BLaER1 (cell line): Measurements from ENCODE around the gene PCBP3.

Experiments used
- H3K27ac ChIP-seq: shearing (Covaris generic); formaldehyde crosslinking; 2 replicates; pipeline ENCODE4 v1.8.1; 2022
- H3K27me3 ChIP-seq: shearing (Covaris generic); formaldehyde crosslinking; 2 replicates; pipeline ENCODE4 v1.8.1; 2022
- H3K36me3 ChIP-seq: shearing (Covaris generic); formaldehyde crosslinking; 2 replicates; pipeline ENCODE4 v1.8.1; 2022
- H3K4me1 ChIP-seq: shearing (Covaris generic); formaldehyde crosslinking; 2 replicates; pipeline ENCODE4 v1.8.1; 2022
- H3K4me2 ChIP-seq: shearing (Covaris generic); formaldehyde crosslinking; 2 replicates; pipeline ENCODE4 v1.8.1; 2022
- H3K4me3 ChIP-seq: shearing (Covaris generic); formaldehyde crosslinking; 2 replicates; pipeline ENCODE4 v1.8.1; 2022
- H3K9ac ChIP-seq: shearing (Covaris generic); formaldehyde crosslinking; 2 replicates; pipeline ENCODE4 v1.8.1; 2022
- H3K9me3 ChIP-seq: shearing (Covaris generic); formaldehyde crosslinking; 2 replicates; pipeline ENCODE4 v1.8.1; 2022
- H4K20me1 ChIP-seq: shearing (Covaris generic); formaldehyde crosslinking; 2 replicates; pipeline ENCODE4 v1.8.1; 2022
- Cebpa-rat ChIP-seq: shearing (Covaris generic); IDR thresholded peaks from 2 replicates; pipeline ENCODE4 v1.8.1; 2022

Gene PCBP3

GRCh38 chr21:45920824-45921600, 277.5 kb downstream of the PCBP3 start:
- Histone ChIP-seq H3K9me3 (peaks cover 17% of the 10 kb centered on the region), H3K36me3 (peaks cover 7% of the 10 kb centered on the region; the same call in 1 of the 2 replicates), H3K4me3 (no peak overlapping the region), H3K9ac (no peak overlapping the region), H4K20me1 (no peaks in the 10 kb centered on the region), H3K27ac (no peak overlapping the region), H3K27me3 (no peaks in the 10 kb centered on the region), H3K4me1 (peaks cover 47% of the 10 kb centered on the region), H3K4me2 (no peak overlapping the region)
- TF ChIP-seq Cebpa-rat = no peak

GRCh38 chr21:45921917-45922316, 278.4 kb downstream of the PCBP3 start:
- TF ChIP-seq Cebpa-rat = no peak
- Histone ChIP-seq H3K27me3 (no peaks in the 10 kb centered on the region), H3K4me3 (no peak overlapping the region), H4K20me1 (no peaks in the 10 kb centered on the region), H3K9me3 (peaks cover 17% of the 10 kb centered on the region), H3K36me3 (peaks cover 7% of the 10 kb centered on the region; the same call in 1 of the 2 replicates), H3K27ac (no peak overlapping the region), H3K4me2 (no peak overlapping the region), H3K9ac (no peak overlapping the region), H3K4me1 (peaks cover 47% of the 10 kb centered on the region)

- Histone ChIP-seq H3K4me1 (peaks cover 45% of the 10 kb centered on the region), H3K4me2 (no peak overlapping the region), H3K27me3 (no peaks in the 10 kb centered on the region), H3K4me3 (no peak overlapping the region), H3K9me3 (peaks cover 17% of the 10 kb centered on the region), H3K9ac (no peak overlapping the region), H4K20me1 (no peaks in the 10 kb centered on the region), H3K27ac (no peak overlapping the region), H3K36me3 (peaks cover 7% of the 10 kb centered on the region; the same call in 1 of the 2 replicates)
- TF ChIP-seq Cebpa-rat = no peak
Measured at GRCh38 chr21:45922648-45923047, 279.1 kb downstream of the PCBP3 start.

DNA sequence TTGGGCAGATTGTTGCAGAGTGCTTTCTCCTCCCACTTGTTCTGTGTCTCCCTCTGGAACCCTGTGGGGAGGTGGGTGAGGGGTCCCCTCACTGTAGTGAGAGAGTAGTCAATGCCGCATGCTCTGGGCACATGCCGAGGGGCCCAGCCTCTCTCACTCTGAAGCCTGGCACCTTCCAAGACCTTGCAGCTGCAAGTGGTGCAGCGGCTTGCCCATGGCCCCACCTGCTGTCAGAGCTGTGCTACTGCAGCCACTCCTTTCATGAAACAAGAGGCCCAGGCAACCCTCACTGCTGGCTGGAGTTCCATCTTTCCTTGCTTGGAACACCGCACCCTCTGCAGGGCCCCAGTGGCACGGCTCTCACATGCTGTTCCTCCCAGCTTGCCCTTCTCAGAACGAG, 279.6 kb downstream of the PCBP3 start:
- H3K4me1 ChIP-seq = peaks cover 45% of the 10 kb centered on the region

GRCh38 chr21:45926281-45926680, 282.8 kb downstream of the PCBP3 start:
- H3K27ac ChIP-seq = peak overlapping the region; percentile 53; the same call in 1 of the 2 replicates
- TF ChIP-seq Cebpa-rat = no peak
- H3K36me3 ChIP-seq = peaks cover 17% of the 10 kb centered on the region; the same call in 1 of the 2 replicates
- peak overlapping the region; percentile 27 for H3K4me2 ChIP-seq
- H3K27me3 ChIP-seq = no peaks in the 10 kb centered on the region; the same call in 1 of the 2 replicates
- H4K20me1 ChIP-seq = no peaks in the 10 kb centered on the region
- no peak overlapping the region for H3K9ac ChIP-seq
- no peak overlapping the region for H3K4me3 ChIP-seq
- peaks cover 17% of the 10 kb centered on the region for H3K9me3 ChIP-seq
- H3K4me1 ChIP-seq = peaks cover 51% of the 10 kb centered on the region

More for the DNA sequence above, 279.6 kb downstream of the PCBP3 start:
- Histone ChIP-seq H3K9me3 (peaks cover 17% of the 10 kb centered on the region), H3K27ac (no peak overlapping the region), H3K9ac (no peak overlapping the region), H4K20me1 (no peaks in the 10 kb centered on the region), H3K4me3 (no peak overlapping the region), H3K27me3 (no peaks in the 10 kb centered on the region), H3K4me2 (no peak overlapping the region), H3K36me3 (peaks cover 7% of the 10 kb centered on the region; the same call in 1 of the 2 replicates)
- no peak for TF ChIP-seq Cebpa-rat

DNA sequence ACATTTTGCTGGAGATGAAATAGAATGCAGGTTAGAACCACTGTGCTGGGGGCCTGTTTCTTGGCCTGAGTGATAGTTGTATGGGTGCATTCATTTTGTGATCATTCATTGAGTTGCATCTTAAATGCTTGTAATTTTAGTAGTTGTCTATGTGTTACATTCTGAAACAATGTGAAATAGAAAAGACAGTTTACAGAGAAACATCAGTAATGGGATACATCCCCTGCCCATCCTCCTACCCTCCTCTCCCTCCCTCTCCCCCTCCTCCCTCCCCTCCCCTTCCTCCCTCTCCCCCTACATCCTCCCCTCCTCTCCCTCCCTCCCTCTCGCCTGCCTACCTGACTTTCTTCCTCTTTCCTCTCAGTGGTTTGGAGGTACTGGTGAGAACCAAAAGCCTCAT, 283.5 kb downstream of the PCBP3 start:
- Histone ChIP-seq H3K27ac (no peak overlapping the region), H3K9ac (no peak overlapping the region), H3K36me3 (peaks cover 16% of the 10 kb centered on the region; the same call in 1 of the 2 replicates), H3K4me3 (no peak overlapping the region), H3K9me3 (peaks cover 17% of the 10 kb centered on the region), H3K27me3 (no peaks in the 10 kb centered on the region; the same call in 1 of the 2 replicates), H3K4me1 (peaks cover 51% of the 10 kb centered on the region), H3K4me2 (0 out of 2 replicates have a peak overlapping the region, but pooled peaks have one; percentile 27), H4K20me1 (no peaks in the 10 kb centered on the region)
- no peak for TF ChIP-seq Cebpa-rat

GRCh38 chr21:45927851-45928850, 284.6 kb downstream of the PCBP3 start:
- Histone ChIP-seq H3K27me3 (no peaks in the 10 kb centered on the region; the same call in 1 of the 2 replicates), H3K4me3 (no peak overlapping the region), H3K4me2 (no peak overlapping the region; the same call in 1 of the 2 replicates), H3K9ac (no peak overlapping the region), H3K4me1 (peaks cover 54% of the 10 kb centered on the region), H3K9me3 (peaks cover 9% of the 10 kb centered on the region), H3K36me3 (peaks cover 16% of the 10 kb centered on the region; the same call in 1 of the 2 replicates), H4K20me1 (no peaks in the 10 kb centered on the region), H3K27ac (peak overlapping the region; percentile 40; the same call in 1 of the 2 replicates)
- TF ChIP-seq Cebpa-rat = no peak

GRCh38 chr21:45929449-45929848, 285.9 kb downstream of the PCBP3 start:
- Histone ChIP-seq H3K27me3 (no peaks in the 10 kb centered on the region; the same call in 1 of the 2 replicates), H3K4me1 (peaks cover 67% of the 10 kb centered on the region), H4K20me1 (no peaks in the 10 kb centered on the region), H3K36me3 (peaks cover 16% of the 10 kb centered on the region; the same call in 1 of the 2 replicates), H3K9ac (no peak overlapping the region), H3K4me3 (no peak overlapping the region), H3K27ac (peak overlapping the region; percentile 40; the same call in 1 of the 2 replicates), H3K4me2 (peak overlapping the region; percentile 13; the same call in 1 of the 2 replicates), H3K9me3 (no peaks in the 10 kb centered on the region; the same call in 1 of the 2 replicates)
- TF ChIP-seq Cebpa-rat = no peak

- Histone ChIP-seq H3K4me2 (peak overlapping the region; percentile 55), H3K9me3 (no peaks in the 10 kb centered on the region), H4K20me1 (no peaks in the 10 kb centered on the region), H3K4me3 (no peak overlapping the region), H3K27ac (peak overlapping the region; percentile 49; the same call in 1 of the 2 replicates), H3K27me3 (no peaks in the 10 kb centered on the region; the same call in 1 of the 2 replicates), H3K9ac (no peak overlapping the region), H3K4me1 (peaks cover 76% of the 10 kb centered on the region), H3K36me3 (peaks cover 21% of the 10 kb centered on the region; the same call in 1 of the 2 replicates)
- no peak for TF ChIP-seq Cebpa-rat
Measured at GRCh38 chr21:45930231-45930760, 286.8 kb downstream of the PCBP3 start.
